PC-9 (cell line): ENCODE results near the gene TTC28.
"Not testable (repeated sequence)": the region's sequence is repeated elsewhere in the genome, so short reads cannot be mapped to it uniquely, and the experiment has no call there.

Experiments
- CTCF ChIP-seq: fragments of 200-600 bp; sonication (generic); conservative IDR thresholded peaks from 2 replicates; pipeline ENCODE4 v1.6.1; 2017; ENCODE audit warnings: mixed run types, antibody characterized with exemption, mild to moderate bottlenecking, moderate library complexity
- EZH2 ChIP-seq: fragments of 200-600 bp; sonication (generic); IDR thresholded peaks from 2 replicates; pipeline ENCODE4 v1.8.0; 2017; ENCODE audit warnings: antibody characterized with exemption, low read depth

- TF ChIP-seq CTCF, EZH2: not testable (repeated sequence)
Measured at GRCh38 chr22:28530565-28530964, 149.1 kb downstream of the TTC28 start.
